A549 (cell line): ENCODE results near the gene PXK. TPM values are rescaled to one million over a fixed set of nuclear protein-coding genes. Genes with fewer than 3 reads are reported as not detected.

ENCODE experiments used
- ATAC-seq, 2 experiments: fragments of 200-7000 bp in 1 of 2; fragments of >200 bp in 1 of 2; cut with Nextera tagmentation in 1 of 2; cut with Tn5 transposase in 1 of 2; 3 replicates each; pipeline versions ENCODE4 v1.8.0 to v1.9.1; 2018 to 2020; ENCODE audit warnings: mild to moderate bottlenecking in 1 of 2, moderate library complexity in 1 of 2
- CTCF ChIA-PET: fragments of 300-600 bp; sonication (Branson Sonifier 250); formaldehyde crosslinking; extraction: SDS; loops from one replicate; lab custom pipeline; 2021; ENCODE audit warnings: antibody characterized with exemption, inconsistent platforms; lab: Yijun Ruan, JAX
- POLR2A ChIA-PET: fragments of 350-600 bp; formaldehyde crosslinking; extraction: SDS; loops from one replicate; lab custom pipeline; 2021; ENCODE audit warnings: antibody characterized with exemption, inconsistent platforms; lab: Yijun Ruan, JAX
- DNase-seq, 2 experiments: peaks; one replicate each; pipeline versions ENCODE4 v3.0.0 to v3.0.0-alpha.2; 2011 to 2016; ENCODE audit warnings: low read depth in 1 of 2, low spot score in 1 of 2
- FAIRE-seq: peaks from 2 replicates; lab custom pipeline; 2011; peaks lifted over from hg19 to GRCh38; lab: Jason Lieb, UNC
- H3K27ac ChIP-seq, 2 experiments: fragments of >200 bp; sonication (Bioruptor Twin); formaldehyde crosslinking; 3 replicates each; pipeline ENCODE4 v1.5.1; 2016 to 2017
- H3K4me1 ChIP-seq: fragments of >200 bp; sonication (Bioruptor Twin); formaldehyde crosslinking; 3 replicates; pipeline ENCODE4 v1.6.1; 2016
- H3K4me2 ChIP-seq: fragments of >200 bp; sonication (Bioruptor Twin); formaldehyde crosslinking; 3 replicates; pipeline ENCODE4 v1.6.1; 2016
- H3K4me3 ChIP-seq: fragments of >200 bp; sonication (Bioruptor Twin); formaldehyde crosslinking; 3 replicates; pipeline ENCODE4 v1.5.1; 2016
- H3K9me3 ChIP-seq: fragments of >200 bp; sonication (Bioruptor Twin); formaldehyde crosslinking; 3 replicates; pipeline ENCODE4 v1.6.1; 2016
- BHLHE40 ChIP-seq: IDR thresholded peaks from 2 replicates; pipeline ENCODE4 v1.6.1; 2012; ENCODE audit warnings: low read depth, low read length, inconsistent platforms
- CBX2 ChIP-seq: fragments of 200-600 bp; sonication (generic); IDR thresholded peaks from 2 replicates; pipeline ENCODE4 v1.6.1; 2016; ENCODE audit warnings: low read depth, mild to moderate bottlenecking, borderline replicate concordance
- CEBPB ChIP-seq, 2 experiments: fragments of >200 bp in 1 of 2; sonication (Bioruptor Twin) in 1 of 2; formaldehyde crosslinking in 1 of 2; IDR thresholded peaks; 2 replicates each; pipeline ENCODE4 v1.6.1; 2012 to 2016
- CHD2 ChIP-seq: fragments of 150-350 bp; IDR thresholded peaks from 2 replicates; pipeline ENCODE4 v1.6.1; 2014; ENCODE audit warnings: low read length; ENCODE audit not compliant: partially characterized antibody
- CHD4 ChIP-seq: fragments of 200-600 bp; sonication (generic); IDR thresholded peaks from 2 replicates; pipeline ENCODE4 v1.6.1; 2016; ENCODE audit warnings: antibody characterized with exemption, mild to moderate bottlenecking, borderline replicate concordance
- EHF ChIP-seq: fragments of 250-450 bp; sonication (Bioruptor Pico); IDR thresholded peaks from 2 replicates; pipeline ENCODE4 v1.5.0; 2020; ENCODE audit warnings: mild to moderate bottlenecking
- FOSB ChIP-seq: fragments of 250-450 bp; sonication (Bioruptor Pico); IDR thresholded peaks from 2 replicates; pipeline ENCODE4 v1.5.0; 2020; ENCODE audit warnings: mild to moderate bottlenecking, moderate library complexity
- JUNB ChIP-seq: fragments of >200 bp; sonication (Bioruptor Twin); formaldehyde crosslinking; IDR thresholded peaks from 2 replicates; pipeline ENCODE4 v1.6.1; 2016
- KDM1A ChIP-seq: fragments of 200-600 bp; sonication (generic); IDR thresholded peaks from 2 replicates; pipeline ENCODE4 v1.6.1; 2016; ENCODE audit warnings: low read depth, mild to moderate bottlenecking
- MAZ ChIP-seq: fragments of 150-350 bp; IDR thresholded peaks from 2 replicates; pipeline ENCODE4 v1.6.1; 2014; ENCODE audit warnings: antibody characterized with exemption, low read depth, low read length, borderline replicate concordance
- NFE2L2 ChIP-seq: fragments of 150-350 bp; conservative IDR thresholded peaks from 2 replicates; pipeline ENCODE4 v1.6.1; 2014; ENCODE audit warnings: low read length
- NPAS2 ChIP-seq: fragments of 250-450 bp; sonication (Bioruptor Pico); IDR thresholded peaks from 2 replicates; pipeline ENCODE4 v1.8.0; 2022; ENCODE audit warnings: mild to moderate bottlenecking, moderate library complexity, borderline replicate concordance
- NR3C1 ChIP-seq: fragments of >200 bp; sonication (Bioruptor Twin); formaldehyde crosslinking; IDR thresholded peaks from 3 replicates; pipeline ENCODE4 v1.6.1; 2017
- POLR2AphosphoS2 ChIP-seq: conservative IDR thresholded peaks from 2 replicates; pipeline ENCODE4 v1.6.1; 2012; ENCODE audit warnings: low read length, improper control_type of control experiment, inconsistent platforms
- RAD21 ChIP-seq, 2 experiments: fragments of >200 bp in 1 of 2; sonication (Bioruptor Twin) in 1 of 2; formaldehyde crosslinking in 1 of 2; IDR thresholded peaks in 1 of 2; conservative IDR thresholded peaks in 1 of 2; 2 replicates in 1 of 2; 3 replicates in 1 of 2; pipeline ENCODE4 v1.6.1; 2012 to 2018; ENCODE audit warnings: inconsistent platforms in 1 of 2
- RARB ChIP-seq: fragments of 250-450 bp; sonication (Bioruptor Pico); IDR thresholded peaks from 2 replicates; pipeline ENCODE4 v1.8.0; 2021; ENCODE audit warnings: mild to moderate bottlenecking, moderate library complexity
- TFCP2L1 ChIP-seq: fragments of 250-450 bp; sonication (Bioruptor Pico); IDR thresholded peaks from 2 replicates; pipeline ENCODE4 v1.5.0; 2021; ENCODE audit warnings: mild to moderate bottlenecking
- ZC3H11A ChIP-seq: fragments of 450-650 bp; IDR thresholded peaks from 2 replicates; pipeline ENCODE4 v1.6.1; 2014; ENCODE audit warnings: antibody characterized with exemption, mild to moderate bottlenecking
- WGBS: methylation state at CpG from one replicate; pipeline ENCODE4 v1.1.6; 2017; ENCODE audit errors: missing lambda C conversion rate; 5-methylcytosine and 5-hydroxymethylcytosine counted together
- polyA plus RNA-seq, 4 experiments: library from polyadenylated mRNA; depleted of rRNA in 3 of 4; stranded (reverse); fragments of >200 nt; fragmentation: RNase III in 1 of 4; extraction: RNeasy Plus Mini Kit Qiagen cat#74134 plus additional on column Dnase treatment in 1 of 4; gene quantifications; 2 replicates in 3 of 4; 3 replicates in 1 of 4; pipeline ENCODE4 v1.2.3, GENCODE V29; 2011 to 2017
- TF ChIP-seq, protein P1 (sequence below): fragments of >200 bp; sonication (Bioruptor Twin); formaldehyde crosslinking; IDR thresholded peaks from 2 replicates; pipeline ENCODE4 v1.6.1; 2016
- TF ChIP-seq, protein P2 (sequence below): fragments of 250-450 bp; sonication (Bioruptor Pico); IDR thresholded peaks from 2 replicates; pipeline ENCODE4 v1.5.0; 2020; ENCODE audit warnings: low read depth, mild to moderate bottlenecking, moderate library complexity
- TF ChIP-seq, protein P3 (sequence below): IDR thresholded peaks from 2 replicates; pipeline ENCODE4 v1.6.1; 2012
- TF ChIP-seq, protein P4 (sequence below): fragments of >200 bp; sonication (Bioruptor Twin); formaldehyde crosslinking; IDR thresholded peaks from 3 replicates; pipeline ENCODE4 v1.6.1; 2016
- TF ChIP-seq, protein P5 (sequence below): fragments of 450-650 bp; IDR thresholded peaks from 2 replicates; pipeline ENCODE4 v1.6.1; 2014; ENCODE audit warnings: antibody characterized with exemption
- TF ChIP-seq, protein P6 (sequence below): fragments of 150-350 bp; IDR thresholded peaks from 2 replicates; pipeline ENCODE4 v1.6.1; 2014; ENCODE audit warnings: low read depth, mild to moderate bottlenecking, low read length

PXK gene
- polyA plus RNA-seq, 2 of the 4 experiments (the other 2 are of a cell fraction) = 4.4 to 10.5 TPM

DNA sequence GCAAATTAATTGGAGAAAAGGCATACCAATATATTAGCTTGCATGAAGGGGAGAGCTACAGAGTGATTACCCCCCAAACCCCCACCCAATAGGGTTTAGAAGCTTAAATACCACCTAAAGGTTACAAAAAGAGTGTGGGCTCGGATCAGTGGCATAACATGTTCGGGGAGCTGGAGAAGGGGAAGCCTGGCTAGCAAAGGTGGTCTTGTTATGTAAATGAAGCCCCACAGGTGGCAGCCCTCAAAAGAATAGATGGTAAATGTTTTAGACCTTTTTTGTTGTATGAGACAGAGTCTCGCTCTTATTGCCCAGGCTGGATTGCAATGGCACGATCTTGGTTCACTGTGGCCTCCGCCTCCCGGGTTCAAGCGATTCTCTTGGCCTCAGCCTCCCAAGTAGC, 10.9 kb upstream of the PXK start:
- H3K27ac ChIP-seq = no peak overlapping the region
- FAIRE-seq (no peak), DNase-seq (no peak)
- no peaks in the 10 kb centered on the region for H3K4me1 ChIP-seq
- POLR2A ChIA-PET = no interaction called here
- no peak overlapping the region for H3K4me3 ChIP-seq
- 98% methylated on average over 7 of the region's 7 CpGs for WGBS
- no peaks in the 10 kb centered on the region for H3K9me3 ChIP-seq
- no peak overlapping the region for H3K4me2 ChIP-seq
- CTCF ChIA-PET = interaction anchor here (0.5 to 3.3 kb wide), 12 partner anchors 70 to 308 kb away, joined by 3 to 21 read pairs (median 3); no protein-coding TSS in a partner anchor
- TF ChIP-seq NPAS2 (CRISPR knock-in tag) = no peak
- no peak for TF ChIP-seq CHD2
- no peak for TF ChIP-seq NFE2L2
- TF ChIP-seq RARB = no peak
- TF ChIP-seq, protein P1, sequence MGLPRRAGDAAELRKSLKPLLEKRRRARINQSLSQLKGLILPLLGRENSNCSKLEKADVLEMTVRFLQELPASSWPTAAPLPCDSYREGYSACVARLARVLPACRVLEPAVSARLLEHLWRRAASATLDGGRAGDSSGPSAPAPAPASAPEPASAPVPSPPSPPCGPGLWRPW = no peak
- TF ChIP-seq KDM1A = no peak
- TF ChIP-seq, all 56 proteins: peak for 0
- ATAC-seq = no peak

DNA sequence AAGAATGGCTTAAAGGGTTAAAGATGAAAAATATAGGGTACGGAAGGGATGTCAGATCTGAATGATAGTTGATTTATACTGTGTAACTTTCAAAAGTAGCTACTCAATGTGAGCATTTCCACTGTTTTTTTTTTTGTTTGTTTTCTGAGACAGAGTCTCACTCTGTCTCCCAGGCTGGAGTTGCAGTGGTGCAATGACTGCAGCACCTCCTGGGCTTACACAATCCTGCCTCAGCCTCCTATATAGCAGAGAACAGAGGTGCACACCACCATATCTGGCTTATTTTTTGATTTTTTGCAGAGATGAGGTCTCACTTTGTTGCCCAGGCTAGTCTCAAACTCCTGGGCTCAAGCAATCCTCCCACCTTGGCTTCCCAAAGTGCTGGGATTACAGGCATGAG, 9.9 kb upstream of the PXK start:
- Histone ChIP-seq H3K4me2 (no peak overlapping the region), H3K4me1 (no peaks in the 10 kb centered on the region), H3K4me3 (no peak overlapping the region), H3K9me3 (no peaks in the 10 kb centered on the region), H3K27ac (no peak overlapping the region)
- POLR2A ChIA-PET = no interaction called here
- DNase-seq (no peak), FAIRE-seq (no peak), ATAC-seq (peak in 1 of 2 experiments; percentile 43; a peak in 1 of 6 replicates)
- TF ChIP-seq TFCP2L1 (CRISPR knock-in tag) (no peak), BHLHE40 (no peak), NR3C1 (no peak), CEBPB (IDR thresholded peaks at IDR 0.05) (no peak), EHF (no peak), MAZ (no peak), CBX2 (no peak), NPAS2 (CRISPR knock-in tag) (no peak), POLR2AphosphoS2 (no peak), RAD21 (conservative IDR thresholded peaks at IDR 0.05 in 1 of 2, IDR thresholded peaks at IDR 0.05 in 1 of 2) (no peak), FOSB (no peak), CHD4 (no peak), ZC3H11A (no peak), JUNB (no peak)
- TF ChIP-seq, protein P2, sequence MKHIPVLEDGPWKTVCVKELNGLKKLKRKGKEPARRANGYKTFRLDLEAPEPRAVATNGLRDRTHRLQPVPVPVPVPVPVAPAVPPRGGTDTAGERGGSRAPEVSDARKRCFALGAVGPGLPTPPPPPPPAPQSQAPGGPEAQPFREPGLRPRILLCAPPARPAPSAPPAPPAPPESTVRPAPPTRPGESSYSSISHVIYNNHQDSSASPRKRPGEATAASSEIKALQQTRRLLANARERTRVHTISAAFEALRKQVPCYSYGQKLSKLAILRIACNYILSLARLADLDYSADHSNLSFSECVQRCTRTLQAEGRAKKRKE (CRISPR knock-in tag) = no peak
- TF ChIP-seq, protein P3, sequence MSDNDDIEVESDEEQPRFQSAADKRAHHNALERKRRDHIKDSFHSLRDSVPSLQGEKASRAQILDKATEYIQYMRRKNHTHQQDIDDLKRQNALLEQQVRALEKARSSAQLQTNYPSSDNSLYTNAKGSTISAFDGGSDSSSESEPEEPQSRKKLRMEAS = no peak
- TF ChIP-seq, protein P4, sequence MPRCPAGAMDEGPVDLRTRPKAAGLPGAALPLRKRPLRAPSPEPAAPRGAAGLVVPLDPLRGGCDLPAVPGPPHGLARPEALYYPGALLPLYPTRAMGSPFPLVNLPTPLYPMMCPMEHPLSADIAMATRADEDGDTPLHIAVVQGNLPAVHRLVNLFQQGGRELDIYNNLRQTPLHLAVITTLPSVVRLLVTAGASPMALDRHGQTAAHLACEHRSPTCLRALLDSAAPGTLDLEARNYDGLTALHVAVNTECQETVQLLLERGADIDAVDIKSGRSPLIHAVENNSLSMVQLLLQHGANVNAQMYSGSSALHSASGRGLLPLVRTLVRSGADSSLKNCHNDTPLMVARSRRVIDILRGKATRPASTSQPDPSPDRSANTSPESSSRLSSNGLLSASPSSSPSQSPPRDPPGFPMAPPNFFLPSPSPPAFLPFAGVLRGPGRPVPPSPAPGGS = no peak
- TF ChIP-seq, protein P5, sequence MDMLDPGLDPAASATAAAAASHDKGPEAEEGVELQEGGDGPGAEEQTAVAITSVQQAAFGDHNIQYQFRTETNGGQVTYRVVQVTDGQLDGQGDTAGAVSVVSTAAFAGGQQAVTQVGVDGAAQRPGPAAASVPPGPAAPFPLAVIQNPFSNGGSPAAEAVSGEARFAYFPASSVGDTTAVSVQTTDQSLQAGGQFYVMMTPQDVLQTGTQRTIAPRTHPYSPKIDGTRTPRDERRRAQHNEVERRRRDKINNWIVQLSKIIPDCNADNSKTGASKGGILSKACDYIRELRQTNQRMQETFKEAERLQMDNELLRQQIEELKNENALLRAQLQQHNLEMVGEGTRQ = no peak
- TF ChIP-seq, protein P6, sequence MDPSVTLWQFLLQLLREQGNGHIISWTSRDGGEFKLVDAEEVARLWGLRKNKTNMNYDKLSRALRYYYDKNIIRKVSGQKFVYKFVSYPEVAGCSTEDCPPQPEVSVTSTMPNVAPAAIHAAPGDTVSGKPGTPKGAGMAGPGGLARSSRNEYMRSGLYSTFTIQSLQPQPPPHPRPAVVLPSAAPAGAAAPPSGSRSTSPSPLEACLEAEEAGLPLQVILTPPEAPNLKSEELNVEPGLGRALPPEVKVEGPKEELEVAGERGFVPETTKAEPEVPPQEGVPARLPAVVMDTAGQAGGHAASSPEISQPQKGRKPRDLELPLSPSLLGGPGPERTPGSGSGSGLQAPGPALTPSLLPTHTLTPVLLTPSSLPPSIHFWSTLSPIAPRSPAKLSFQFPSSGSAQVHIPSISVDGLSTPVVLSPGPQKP = no peak
- CTCF ChIA-PET = interaction anchor here (0.9 to 3.3 kb wide), 5 partner anchors 14 to 212 kb away, joined by 3 to 21 read pairs (median 4); no protein-coding TSS in a partner anchor
- WGBS = 55% methylated on average over 1 of the region's 1 CpG
